ENCODE results near the gene PDLIM1. TPM values are rescaled to one million over a fixed set of nuclear protein-coding genes. Genes with fewer than 3 reads are reported as not detected.
A peak's percentile ranks its signal among the peaks of the same experiment; 100 is the strongest.

The PDLIM1 gene
- total and polyA plus RNA-seq, 8 donors, result 41.7 to 289 (median 182) TPM

- intact Hi-C loops (cut with DNase I; ENCODE audit: low total_unique reads), result no loop called here
- WGBS, 5 donors, result 26 to 58% (median 37%) methylated on average over 1 of the region's 1 CpG
- Histone ChIP-seq H3K27me3 (no peaks in the 10 kb centered on the region), H3K27ac (peak overlapping the region; percentile 58 to 91 (median 80)), H3K4me3 (no peak overlapping the region), H3K9me3 (no peaks in the 10 kb centered on the region), H3K4me1 (peaks cover 40 to 81% (median 70%) of the 10 kb centered on the region in 4 donors), H3K36me3 (peaks cover 0 to 8% (median 7%) of the 10 kb centered on the region in 4 donors)
- peak in 1 of 3 donors; percentile 24 for TF ChIP-seq POLR2AphosphoS5 (IDR thresholded peaks at IDR 0.05)
- no peak for TF ChIP-seq EP300 (IDR thresholded peaks at IDR 0.05)
- DNase-seq, result peak in 1 of 2 donors; percentile 64
Measured at GRCh38 chr10:95275726-95276366, 15.0 kb downstream of the PDLIM1 start.

GRCh38 chr10:95273393-95274312 is 17.1 kb downstream of the PDLIM1 start:
- no peaks in the 10 kb centered on the region for H3K27me3 ChIP-seq
- no peak overlapping the region for H3K4me3 ChIP-seq
- WGBS, 5 donors, result 42 to 49% (median 45%) methylated on average over 13 of the region's 13 CpGs
- peak overlapping the region; percentile 47 to 91 (median 80) for H3K27ac ChIP-seq
- H3K36me3 ChIP-seq, result peaks cover 0 to 28% (median 18%) of the 10 kb centered on the region in 4 donors
- intact Hi-C loops (cut with DNase I; ENCODE audit: low total_unique reads), result no loop called here
- DNase-seq, result peak in 1 of 2 donors; percentile 62
- TF ChIP-seq CTCF (IDR thresholded peaks at IDR 0.05) (no peak), EP300 (IDR thresholded peaks at IDR 0.05) (no peak), POLR2A (IDR thresholded peaks at IDR 0.05) (no peak), POLR2AphosphoS5 (IDR thresholded peaks at IDR 0.05) (peak in 2 of 3 donors; percentile 39 to 57)
- H3K9me3 ChIP-seq, result no peaks in the 10 kb centered on the region
- peaks cover 31 to 66% (median 55%) of the 10 kb centered on the region in 4 donors for H3K4me1 ChIP-seq

- Histone ChIP-seq H3K27me3 (no peaks in the 10 kb centered on the region), H3K4me3 (no peak overlapping the region), H3K9me3 (no peaks in the 10 kb centered on the region), H3K27ac (peak overlapping the region in 4 of 5 donors; percentile 70 to 91 (median 75)), H3K36me3 (peaks cover 0 to 49% (median 42%) of the 10 kb centered on the region in 4 donors), H3K4me1 (peaks cover 16 to 47% (median 38%) of the 10 kb centered on the region in 4 donors)
- peak in 1 of 2 donors; percentile 70 for DNase-seq
- intact Hi-C loops (cut with DNase I; ENCODE audit: low total_unique reads), result no loop called here
- WGBS, 5 donors, result 49 to 70% (median 55%) methylated on average over 12 of the region's 12 CpGs
- no peak for TF ChIP-seq POLR2A (IDR thresholded peaks at IDR 0.05)
- no peak for TF ChIP-seq CTCF (IDR thresholded peaks at IDR 0.05)
- TF ChIP-seq POLR2AphosphoS5 (IDR thresholded peaks at IDR 0.05), result peak; percentile 24 to 55 (median 30)
- peak; percentile 76 for TF ChIP-seq EP300 (IDR thresholded peaks at IDR 0.05)
Measured at GRCh38 chr10:95268438-95268837, 22.4 kb downstream of the PDLIM1 start.

- no peak for DNase-seq
- H3K27ac ChIP-seq, result peak overlapping the region in 4 of 5 donors; percentile 70 to 91 (median 75)
- 66 to 74% (median 72%) methylated on average over 3 of the region's 3 CpGs for WGBS, 5 donors
- H3K9me3 ChIP-seq, result no peaks in the 10 kb centered on the region
- H3K27me3 ChIP-seq, result no peaks in the 10 kb centered on the region
- H3K4me1 ChIP-seq, result peaks cover 7 to 43% (median 33%) of the 10 kb centered on the region in 4 donors
- H3K4me3 ChIP-seq, result no peak overlapping the region
- TF ChIP-seq POLR2AphosphoS5 (IDR thresholded peaks at IDR 0.05) (no peak), POLR2A (IDR thresholded peaks at IDR 0.05) (no peak), EP300 (IDR thresholded peaks at IDR 0.05) (no peak), CTCF (IDR thresholded peaks at IDR 0.05) (no peak)
- H3K36me3 ChIP-seq, result peaks cover 0 to 61% (median 53%) of the 10 kb centered on the region in 4 donors
- intact Hi-C loops (cut with DNase I; ENCODE audit: low total_unique reads), result no loop called here
Measured at GRCh38 chr10:95267251-95267650, 23.6 kb downstream of the PDLIM1 start.
